Bone marrow (tissue), 2 donors: ENCODE measurements around the gene PRKAR2A.

ENCODE experiments used
- DNase-seq, 2 donors: peaks; one replicate each; lab custom pipeline; 2025; lab: John Stamatoyannopoulos, UW

The PRKAR2A gene

GRCh38 chr3:48847504-48848423 lies at the start of gene PRKAR2A:
TSS of gene PRKAR2A (minus strand) at chr3:48847874. CDS start at chr3:48847596, 278 bp downstream.
- peak; percentile 63 to 68 for DNase-seq

DNA sequence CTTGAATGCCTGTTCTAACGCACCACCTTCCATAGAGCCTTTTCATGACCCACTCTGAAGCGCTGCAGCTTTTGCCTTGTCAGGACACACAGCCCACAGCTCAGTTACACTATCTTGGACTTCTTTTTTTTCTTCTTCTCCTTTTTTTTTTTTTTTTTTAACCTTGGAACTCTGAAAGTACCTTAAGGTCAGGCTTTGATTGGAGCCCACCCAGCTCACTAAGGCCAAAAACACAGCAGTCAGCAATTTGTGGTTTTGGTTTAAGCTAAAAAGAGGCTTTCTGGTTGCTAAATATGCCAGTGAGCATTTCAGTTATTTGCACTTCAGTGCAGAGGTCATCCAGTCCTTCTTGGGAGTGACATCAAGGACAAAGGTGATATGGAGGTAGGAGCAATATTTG lies 49.3 kb upstream of the PRKAR2A start:
- DNase-seq = no peak

DNA sequence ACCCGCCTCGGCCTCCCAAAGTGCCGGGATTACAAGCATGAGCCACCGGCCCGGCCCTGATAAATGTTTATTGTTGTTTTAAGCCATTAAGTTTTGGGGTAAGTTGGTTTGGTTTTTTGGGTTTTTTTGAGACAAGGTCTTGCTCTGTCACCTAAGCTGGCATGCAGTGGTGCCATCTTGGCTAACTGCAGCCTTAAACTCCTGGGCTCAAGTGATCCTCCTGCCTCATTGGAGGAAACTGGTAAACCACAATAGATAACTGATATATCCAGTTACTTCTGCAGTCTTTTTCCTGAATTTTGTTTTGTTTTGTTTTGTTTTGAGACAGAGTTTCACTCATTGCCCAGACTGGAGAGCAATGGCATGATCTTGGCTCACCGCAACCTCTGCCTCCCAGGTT lies 46.8 kb upstream of the PRKAR2A start:
- no peak for DNase-seq

DNA sequence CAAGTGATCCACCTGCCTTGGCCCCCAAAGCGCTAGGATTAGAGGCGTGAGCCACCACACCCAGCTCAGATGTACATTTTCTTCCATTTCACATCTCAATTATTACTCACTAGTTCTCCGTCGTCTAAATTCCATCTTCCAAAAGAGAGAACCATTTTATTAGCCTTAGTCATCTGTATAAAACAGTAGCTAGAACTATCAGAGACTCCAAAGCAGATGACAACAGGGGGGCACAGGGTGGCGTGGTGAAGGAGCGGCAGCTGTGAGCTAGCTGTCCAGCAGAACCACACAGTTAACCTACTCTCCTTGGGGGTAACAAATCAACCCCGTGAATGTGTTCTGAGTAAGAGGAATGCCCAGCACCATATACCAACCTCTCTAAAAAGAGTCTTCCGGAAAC lies 43.9 kb upstream of the PRKAR2A start:
- DNase-seq = no peak

GRCh38 chr3:48885753-48886152 lies 38.1 kb upstream of the PRKAR2A start:
- no peak for DNase-seq

DNA sequence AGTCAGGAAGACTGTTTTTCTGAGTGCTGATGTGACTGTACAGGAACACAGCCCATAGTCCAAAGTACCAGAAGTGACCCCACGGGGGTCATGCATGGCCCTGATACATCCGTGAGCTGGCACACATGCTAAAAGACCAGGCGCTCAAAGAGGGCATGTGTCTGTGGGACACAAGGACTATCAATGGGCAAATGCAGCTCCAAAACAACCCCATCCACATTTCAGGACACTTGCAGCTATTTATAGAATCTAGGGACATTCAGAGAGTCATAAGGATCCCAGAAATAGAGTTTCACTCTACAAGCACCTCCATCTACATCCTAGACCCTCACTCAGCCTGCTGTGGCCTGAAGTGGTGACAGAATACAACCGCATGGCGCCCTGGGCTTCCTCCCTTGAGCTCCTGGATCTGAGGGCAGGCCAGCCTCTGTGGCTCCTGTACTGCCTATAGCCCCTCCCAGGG lies 34.0 kb upstream of the PRKAR2A start:
- no peak for DNase-seq

GRCh38 chr3:48881006-48881405 lies 33.3 kb upstream of the PRKAR2A start:
- no peak for DNase-seq

- DNase-seq = no peak
These were observed 32.3 kb upstream of the PRKAR2A start for GRCh38 chr3:48879994-48880377.

GRCh38 chr3:48879307-48879993 lies 31.8 kb upstream of the PRKAR2A start:
- no peak for DNase-seq

- no peak for DNase-seq
These were observed 30.0 kb upstream of the PRKAR2A start for GRCh38 chr3:48877671-48878070.

DNA sequence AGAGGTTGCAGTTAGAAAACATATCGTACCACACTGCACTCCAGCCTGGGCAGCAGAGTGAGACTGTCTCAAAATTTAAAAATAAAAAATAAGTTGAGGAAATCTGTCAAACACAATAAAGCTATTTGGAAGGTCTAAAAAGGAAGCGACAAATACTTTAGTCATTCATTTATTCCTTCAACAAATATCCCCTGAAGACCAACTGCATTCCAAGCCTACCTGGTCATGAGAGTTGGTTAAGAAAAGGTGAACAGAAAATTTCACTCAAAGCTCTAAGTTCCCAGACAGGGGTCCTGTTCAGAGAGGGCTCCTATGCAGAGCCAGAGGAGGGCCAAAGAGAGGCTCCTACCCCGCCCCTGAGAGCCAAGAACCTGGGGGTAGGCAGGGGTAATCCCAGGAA lies 15.4 kb upstream of the PRKAR2A start:
- no peak for DNase-seq

GRCh38 chr3:48859206-48859605 lies 11.5 kb upstream of the PRKAR2A start:
- no peak for DNase-seq

GRCh38 chr3:48858709-48859108 lies 11.0 kb upstream of the PRKAR2A start:
- no peak for DNase-seq

GRCh38 chr3:48857641-48858040 lies 10.0 kb upstream of the PRKAR2A start:
- no peak for DNase-seq

DNA sequence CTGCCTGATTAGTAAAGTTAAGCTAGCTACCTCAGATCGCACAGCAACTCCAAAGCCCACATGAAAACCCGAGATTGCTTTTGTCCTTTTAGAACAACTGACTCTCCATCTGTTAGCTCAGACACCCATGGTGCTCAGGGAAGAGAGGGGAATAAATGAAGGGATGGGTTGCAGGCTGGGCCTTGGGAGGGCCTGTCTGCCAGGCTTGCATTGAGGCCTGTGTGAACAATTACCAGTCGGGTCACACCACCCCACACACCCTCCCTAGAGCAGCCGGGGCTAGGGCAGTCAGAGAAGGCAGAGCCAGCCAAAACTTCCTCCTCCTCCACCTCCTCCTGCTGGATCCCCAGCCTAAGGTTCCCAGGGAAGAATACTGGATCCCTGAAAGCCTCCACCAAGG lies 8.8 kb upstream of the PRKAR2A start:
- no peak for DNase-seq

- DNase-seq = no peak
These were observed 8.2 kb upstream of the PRKAR2A start for GRCh38 chr3:48855681-48856447.

DNA sequence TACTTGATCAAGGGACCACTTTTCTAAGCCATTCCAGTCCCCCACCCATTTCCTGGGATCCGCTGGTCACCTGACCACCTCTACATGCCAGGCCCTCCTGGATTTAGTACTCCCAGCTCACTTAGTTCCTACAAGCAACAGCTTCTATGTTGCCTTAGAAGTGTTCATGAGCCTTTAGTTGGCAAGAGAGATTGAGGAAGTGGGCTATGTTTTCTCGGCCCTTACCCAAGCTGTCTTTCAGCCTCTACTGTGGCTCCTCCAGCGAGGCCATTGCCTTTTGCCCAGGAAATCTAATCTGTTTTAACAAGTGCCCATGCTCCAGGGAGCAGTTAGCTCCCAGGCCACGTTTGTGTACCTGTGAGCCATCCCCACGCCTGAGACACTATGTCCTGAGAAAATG lies 4.5 kb upstream of the PRKAR2A start:
- DNase-seq = no peak

- no peak for DNase-seq
These were observed 3.7 kb upstream of the PRKAR2A start for GRCh38 chr3:48851407-48851806.

DNA sequence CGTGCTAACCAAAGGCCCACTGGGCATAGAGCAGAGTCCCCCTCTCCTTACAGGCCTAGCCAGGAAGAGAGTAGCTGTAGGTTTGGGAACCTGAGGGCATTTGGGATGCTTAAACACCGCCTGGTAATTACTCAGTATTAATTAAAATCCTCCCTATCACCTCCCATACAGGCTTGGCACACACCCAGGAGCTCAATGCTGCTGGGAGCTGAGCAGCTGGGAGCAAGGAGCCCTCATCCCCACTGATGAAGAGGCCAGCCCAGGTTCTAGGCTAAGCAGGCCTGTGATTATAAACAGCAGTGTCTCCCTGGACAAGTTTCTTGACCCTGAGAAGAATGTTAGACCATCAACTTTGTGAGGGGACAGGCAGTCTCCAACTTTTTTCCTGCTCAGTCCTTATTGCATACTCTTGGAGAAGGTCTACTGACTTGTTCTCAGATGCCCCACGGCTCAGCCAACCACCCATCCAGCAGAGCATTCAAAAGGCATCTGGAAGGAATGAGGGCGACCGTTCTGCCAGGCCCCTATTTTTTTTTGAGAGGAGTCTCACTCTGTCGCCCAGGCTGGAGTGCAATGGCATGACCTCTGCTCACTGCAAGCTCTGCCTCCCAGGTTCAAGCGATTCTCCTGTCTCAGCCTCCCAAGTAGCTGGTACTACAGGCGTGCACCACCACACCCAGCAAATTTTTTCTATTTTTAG lies 1.3 kb upstream of the PRKAR2A start:
- no peak for DNase-seq

- DNase-seq = peak in 1 of 2 donors; percentile 68
These were observed 596 bp downstream of the PRKAR2A start for GRCh38 chr3:48847053-48847503.

DNA sequence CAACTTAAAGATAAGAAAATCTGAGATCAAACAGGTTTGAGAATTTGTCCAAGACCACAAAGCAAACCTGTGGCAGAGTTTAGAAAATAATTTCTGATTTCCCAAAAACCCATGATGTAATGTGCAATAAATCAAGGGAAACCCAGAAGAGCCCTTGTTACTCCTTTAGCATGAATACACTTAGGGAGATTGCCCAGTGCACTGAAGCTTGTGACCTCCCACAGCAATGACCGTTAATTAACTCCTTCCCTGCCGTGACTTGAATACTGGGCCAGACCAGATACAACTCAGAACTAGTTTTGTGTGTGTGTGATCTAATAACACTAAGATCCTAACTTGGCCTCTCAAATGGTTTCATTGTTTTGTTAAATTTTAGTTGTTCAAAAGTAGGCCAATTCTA lies 2.5 kb downstream of the PRKAR2A start:
- no peak for DNase-seq

- DNase-seq = no peak
These were observed 10.5 kb downstream of the PRKAR2A start for GRCh38 chr3:48837163-48837562.
